Endothelial cell of umbilical vein (primary cell): ENCODE measurements around the gene HLTF. TPM values are rescaled to one million over a fixed set of nuclear protein-coding genes. Genes with fewer than 3 reads are reported as not detected.

Source experiments
- BruUV-seq: library from RNA; stranded (reverse); fragments of 400-500 nt; replicated peaks from 2 replicates; lab custom pipeline; 2021; lab: Mats Ljungman, UMichigan
- CTCF ChIA-PET: fragments of 300-600, 350-600 bp; sonication (Branson Sonifier 250); formaldehyde crosslinking; loops from one replicate; lab custom pipeline; 2021; ENCODE audit warnings: antibody characterized with exemption, inconsistent platforms; lab: Charles Lee
- POLR2A ChIA-PET: fragments of 300-600, 350-600 bp; sonication (Branson Sonifier 250); formaldehyde crosslinking; loops from one replicate; lab custom pipeline; 2021; ENCODE audit warnings: antibody characterized with exemption, inconsistent platforms; lab: Charles Lee
- DNase-seq: peaks from one replicate; pipeline ENCODE4 v3.0.0-alpha.2; 2011; ENCODE audit warnings: low read depth, low spot score
- FAIRE-seq: peaks from 2 replicates; lab custom pipeline; 2011; peaks lifted over from hg19 to GRCh38; lab: Jason Lieb, UNC
- H2AFZ ChIP-seq: 2 replicates; pipeline ENCODE4 v1.6.0; 2012; ENCODE audit warnings: low read depth, low read length, control low read depth, inconsistent platforms
- H3K27ac ChIP-seq: 2 replicates; pipeline ENCODE4 v1.5.1; 2011; ENCODE audit warnings: low read depth, mild to moderate bottlenecking, control low read depth, low read length, moderate library complexity; ENCODE audit not compliant: insufficient read depth
- H3K27me3 ChIP-seq, 2 experiments: 2 replicates each; pipeline versions ENCODE4 v1.6.0 to v1.6.1; 2011; ENCODE audit warnings: low read length in 2 of 2, mixed read lengths in 1 of 2; ENCODE audit not compliant: control insufficient read depth in 2 of 2, insufficient read depth in 2 of 2
- H3K36me3 ChIP-seq, 2 experiments: 2 replicates in 1 of 2; 3 replicates in 1 of 2; pipeline ENCODE4 v1.5.1; 2011; ENCODE audit warnings: low read length in 2 of 2, mild to moderate bottlenecking in 1 of 2, moderate library complexity in 1 of 2; ENCODE audit not compliant: control insufficient read depth in 2 of 2, insufficient read depth in 2 of 2; ENCODE audit errors: extremely low read depth in 1 of 2
- H3K4me1 ChIP-seq: 3 replicates; pipeline ENCODE4 v1.5.1; 2011; ENCODE audit warnings: mild to moderate bottlenecking, low read length; ENCODE audit not compliant: control insufficient read depth, insufficient read depth; ENCODE audit errors: extremely low read depth
- H3K4me2 ChIP-seq: 2 replicates; pipeline ENCODE4 v1.6.1; 2011; ENCODE audit warnings: low read length, control low read depth, mixed read lengths; ENCODE audit not compliant: insufficient read depth
- H3K4me3 ChIP-seq, 3 experiments: fragments of 200-600 bp in 1 of 3; sonication (generic), shearing (Covaris generic) in 1 of 3; replicated peaks in 1 of 3; 2 replicates each; pipeline ENCODE4 v1.5.1; 2011 to 2016; ENCODE audit warnings: control low read depth in 3 of 3, low read length in 3 of 3, mild to moderate bottlenecking in 2 of 3, inconsistent platforms in 1 of 3, low read depth in 1 of 3, moderate library complexity in 1 of 3; ENCODE audit not compliant: insufficient read depth in 1 of 3
- H3K79me2 ChIP-seq: 2 replicates; pipeline ENCODE4 v1.6.0; 2012; ENCODE audit warnings: low read length, inconsistent platforms; ENCODE audit not compliant: control insufficient read depth, insufficient read depth
- H3K9ac ChIP-seq: replicated peaks from 2 replicates; pipeline ENCODE3; 2011; ENCODE audit warnings: low read length, control low read depth; ENCODE audit not compliant: insufficient read depth; ENCODE audit errors: extremely low read depth
- H3K9me1 ChIP-seq: replicated peaks from 3 replicates; pipeline ENCODE4 v1.6.0; 2011; ENCODE audit warnings: mild to moderate bottlenecking, low read length; ENCODE audit not compliant: control insufficient read depth, insufficient read depth; ENCODE audit errors: extremely low read depth
- H3K9me3 ChIP-seq: replicated peaks from 2 replicates; pipeline ENCODE4 v1.5.1; 2012; ENCODE audit warnings: low read length, inconsistent platforms; ENCODE audit not compliant: control insufficient read depth, insufficient read depth
- H4K20me1 ChIP-seq: replicated peaks from 2 replicates; pipeline ENCODE3; 2011; ENCODE audit warnings: mild to moderate bottlenecking, low read length; ENCODE audit not compliant: control insufficient read depth, insufficient read depth; ENCODE audit errors: extremely low read depth
- EZH2 ChIP-seq: IDR thresholded peaks from 2 replicates; pipeline ENCODE4 v1.6.1; 2012; ENCODE audit warnings: borderline replicate concordance, low read depth, mild to moderate bottlenecking, moderate library complexity, low read length, inconsistent platforms; ENCODE audit not compliant: severe bottlenecking
- FOS ChIP-seq: IDR thresholded peaks from 2 replicates; pipeline ENCODE4 v1.6.1; 2011; ENCODE audit warnings: mild to moderate bottlenecking, low read length, moderate library complexity, borderline replicate concordance; ENCODE audit not compliant: insufficient read depth
- GATA2 ChIP-seq: IDR thresholded peaks from 2 replicates; pipeline ENCODE4 v1.7.0; 2011; ENCODE audit warnings: low read depth, mild to moderate bottlenecking, moderate library complexity, mixed read lengths, low read length; ENCODE audit not compliant: insufficient read length, insufficient read depth
- JUN ChIP-seq: IDR thresholded peaks from 2 replicates; pipeline ENCODE4 v1.6.1; 2011; ENCODE audit warnings: borderline replicate concordance, low read depth; ENCODE audit not compliant: insufficient read length, insufficient read depth
- MYC ChIP-seq: IDR thresholded peaks from one replicate; pipeline ENCODE4 v1.6.1; 2011; ENCODE audit warnings: mild to moderate bottlenecking, low read depth, low read length
- POLR2A ChIP-seq: IDR thresholded peaks from 2 replicates; pipeline ENCODE4 v1.6.1; 2012; ENCODE audit warnings: low read depth, mild to moderate bottlenecking, control low read depth, low read length
- POLR2AphosphoS5 ChIP-seq: IDR thresholded peaks from 2 replicates; pipeline ENCODE4 v1.6.1; 2012; ENCODE audit warnings: low read depth, mild to moderate bottlenecking, control low read depth, low read length, moderate library complexity; ENCODE audit not compliant: insufficient read depth
- dilution Hi-C: fragments of 300-500 bp; cut with MboI; formaldehyde crosslinking; loops from one replicate; pipeline ENCODE4 v1.15.0; 2019; ENCODE audit warnings: low sequenced_read_pairs; ENCODE audit not compliant: extremely low pct_ligation_motif_present
- intact Hi-C: fragments of 100-400 bp; cut with micrococcal nuclease; formaldehyde crosslinking; loops from one replicate; pipeline ENCODE4 v1.10.0; 2022
- polyA plus RNA-seq, 4 experiments: library from polyadenylated mRNA; depleted of rRNA in 3 of 4; stranded (reverse) in 3 of 4; unstranded in 1 of 4; fragments of >200 nt; gene quantifications; 2 replicates each; pipeline versions ENCODE4 v1.2.1 to v1.2.3, GENCODE V29; 2011 to 2012; ENCODE audit warnings: missing spikeins in 1 of 4
- total RNA-seq: library from RNA; stranded (reverse); gene quantifications from 2 replicates; pipeline ENCODE4 v1.2.3, GENCODE V29; 2021
- TF ChIP-seq, protein P1 (sequence below), 2 donors: IDR thresholded peaks; 1 replicate in 1 of 2; 2 replicates in 1 of 2; pipeline ENCODE4 v1.5.1; 2011; ENCODE audit warnings: low read length in 2 of 2, mild to moderate bottlenecking in 2 of 2, moderate library complexity in 2 of 2, control low read depth in 1 of 2, inconsistent platforms in 1 of 2, low read depth in 1 of 2; ENCODE audit not compliant: insufficient read depth in 1 of 2; ENCODE audit errors: extremely low read depth in 1 of 2
- TF ChIP-seq, protein P2 (sequence below): IDR thresholded peaks from 2 replicates; pipeline ENCODE4 v1.6.1; 2011; ENCODE audit not compliant: insufficient read depth, insufficient read length

HLTF gene
- total and polyA plus RNA-seq, 2 donors (not counting 3 experiments of a cell fraction or from before 2014, with no cell fraction given): 8.7 to 24.6 TPM

DNA sequence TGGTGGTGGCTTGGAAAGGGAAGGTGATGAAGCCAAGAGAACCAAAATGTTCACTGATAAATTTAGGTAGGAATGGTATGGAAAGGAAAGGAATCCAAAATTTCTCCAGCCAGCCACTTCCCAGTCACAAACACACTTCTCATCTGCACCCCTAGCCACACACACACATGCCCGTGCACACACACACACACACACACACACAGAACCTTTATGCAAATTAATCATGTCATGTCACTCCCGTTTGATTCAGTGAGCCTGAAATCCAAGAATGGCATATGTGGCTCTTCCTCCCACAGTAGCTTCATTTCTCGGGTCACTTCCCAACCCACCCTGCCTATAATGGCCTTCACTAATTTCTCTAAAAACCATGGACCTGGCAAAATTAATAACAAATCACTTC lies 3.1 kb upstream of the HLTF start:
- no peak overlapping the region for H2AFZ ChIP-seq
- H3K4me1 ChIP-seq: peaks cover 4% of the 10 kb centered on the region
- no peaks in the 10 kb centered on the region for H4K20me1 ChIP-seq
- BruUV-seq: no TSS peak
- CTCF ChIA-PET: no interaction called here
- peaks cover 9% of the 10 kb centered on the region for H3K79me2 ChIP-seq
- H3K27ac ChIP-seq: no peak overlapping the region
- H3K9me3 ChIP-seq: no peaks in the 10 kb centered on the region
- H3K4me3 ChIP-seq: no peak overlapping the region
- H3K4me2 ChIP-seq: no peak overlapping the region
- dilution Hi-C loops: no loop called here
- TF ChIP-seq, protein P1, sequence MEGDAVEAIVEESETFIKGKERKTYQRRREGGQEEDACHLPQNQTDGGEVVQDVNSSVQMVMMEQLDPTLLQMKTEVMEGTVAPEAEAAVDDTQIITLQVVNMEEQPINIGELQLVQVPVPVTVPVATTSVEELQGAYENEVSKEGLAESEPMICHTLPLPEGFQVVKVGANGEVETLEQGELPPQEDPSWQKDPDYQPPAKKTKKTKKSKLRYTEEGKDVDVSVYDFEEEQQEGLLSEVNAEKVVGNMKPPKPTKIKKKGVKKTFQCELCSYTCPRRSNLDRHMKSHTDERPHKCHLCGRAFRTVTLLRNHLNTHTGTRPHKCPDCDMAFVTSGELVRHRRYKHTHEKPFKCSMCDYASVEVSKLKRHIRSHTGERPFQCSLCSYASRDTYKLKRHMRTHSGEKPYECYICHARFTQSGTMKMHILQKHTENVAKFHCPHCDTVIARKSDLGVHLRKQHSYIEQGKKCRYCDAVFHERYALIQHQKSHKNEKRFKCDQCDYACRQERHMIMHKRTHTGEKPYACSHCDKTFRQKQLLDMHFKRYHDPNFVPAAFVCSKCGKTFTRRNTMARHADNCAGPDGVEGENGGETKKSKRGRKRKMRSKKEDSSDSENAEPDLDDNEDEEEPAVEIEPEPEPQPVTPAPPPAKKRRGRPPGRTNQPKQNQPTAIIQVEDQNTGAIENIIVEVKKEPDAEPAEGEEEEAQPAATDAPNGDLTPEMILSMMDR (IDR thresholded peaks at IDR 0.05; ENCODE audit: extremely low read depth in 1 of 2, insufficient read depth in 1 of 2, low read depth in 1 of 2, low read length in 2 of 2): no peak
- TF ChIP-seq, protein P2, sequence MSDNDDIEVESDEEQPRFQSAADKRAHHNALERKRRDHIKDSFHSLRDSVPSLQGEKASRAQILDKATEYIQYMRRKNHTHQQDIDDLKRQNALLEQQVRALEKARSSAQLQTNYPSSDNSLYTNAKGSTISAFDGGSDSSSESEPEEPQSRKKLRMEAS: no peak
- no peak for TF ChIP-seq EZH2
- no peak for TF ChIP-seq FOS
- TF ChIP-seq POLR2AphosphoS5: no peak
- TF ChIP-seq JUN: no peak
- no peak for TF ChIP-seq POLR2A
- no peak for TF ChIP-seq MYC
- no peak for TF ChIP-seq GATA2
- H3K9ac ChIP-seq: no peak overlapping the region
- intact Hi-C loops: loop anchor here (10.0 kb wide), 1 partner anchor 135 kb away; no protein-coding TSS in a partner anchor
- POLR2A ChIA-PET: no interaction called here
- no peaks in the 10 kb centered on the region for H3K36me3 ChIP-seq
- no peaks in the 10 kb centered on the region for H3K27me3 ChIP-seq
- DNase-seq: no peak
- FAIRE-seq: peak; percentile 58
- no peaks in the 10 kb centered on the region for H3K9me1 ChIP-seq
